ENCODE data around the gene ASTN2.

DNA sequence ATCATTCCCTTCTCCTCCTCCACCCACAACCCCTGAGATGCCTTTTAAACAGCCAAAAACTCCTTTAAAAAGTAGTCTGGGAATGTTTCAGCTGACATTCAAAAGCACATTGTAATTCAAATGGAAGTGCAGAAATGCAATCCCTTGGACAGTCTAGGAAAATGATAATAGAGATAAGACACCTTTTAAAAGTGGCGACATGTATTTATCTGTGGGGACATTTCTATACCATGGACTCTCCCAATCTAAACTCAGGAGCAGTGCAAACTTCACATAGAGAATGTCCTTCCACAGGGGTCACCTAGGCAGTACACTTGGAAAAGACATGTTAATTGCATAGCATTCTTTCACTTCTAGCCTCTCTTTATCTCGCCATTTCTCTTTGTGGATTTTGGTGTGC, 694.7 kb downstream of the ASTN2 start:
- TF ChIP-seq CTCF (IDR thresholded peaks at IDR 0.05; ENCODE audit: poor library complexity, severe bottlenecking) (no peak), SMC3 (conservative IDR thresholded peaks at IDR 0.05; ENCODE audit: poor library complexity) (no peak)
